Bronchial epithelial cell (primary cell): Measurements from ENCODE around the gene DCHS1. TPM values are rescaled to one million over a fixed set of nuclear protein-coding genes. Genes with fewer than 3 reads are reported as not detected.
A peak's percentile ranks its signal among the peaks of the same experiment; 100 is the strongest.

Experiments used
- DNase-seq: peaks from one replicate; pipeline ENCODE4 v3.0.0-alpha.2; 2010; ENCODE audit warnings: low read depth
- FAIRE-seq: peaks from 2 replicates; lab custom pipeline; 2011; peaks lifted over from hg19 to GRCh38; lab: Jason Lieb, UNC
- H3K27me3 ChIP-seq: 2 replicates; pipeline ENCODE4 v1.5.1; 2011; ENCODE audit warnings: low read length; ENCODE audit not compliant: control insufficient read depth, insufficient read depth
- H3K36me3 ChIP-seq: 2 replicates; pipeline ENCODE4 v1.5.1; 2011; ENCODE audit warnings: low read length; ENCODE audit not compliant: control insufficient read depth, insufficient read depth
- H3K4me3 ChIP-seq: 2 replicates; pipeline ENCODE4 v1.5.1; 2011; ENCODE audit warnings: mild to moderate bottlenecking, low read depth, low read length, control low read depth
- total RNA-seq: library from RNA; depleted of rRNA; stranded (reverse); fragments of >200 nt; gene quantifications from 2 replicates; pipeline ENCODE4 v1.2.1, GENCODE V29; 2014
- TF ChIP-seq, protein P1 (sequence below): IDR thresholded peaks from 2 replicates; pipeline ENCODE4 v1.5.1; 2011; ENCODE audit warnings: mild to moderate bottlenecking, moderate library complexity, low read length, control low read depth, inconsistent platforms; ENCODE audit not compliant: insufficient read depth, severe bottlenecking

DCHS1 gene
- total RNA-seq, 1 donor from 2014 or later: 0.26 TPM

DNA sequence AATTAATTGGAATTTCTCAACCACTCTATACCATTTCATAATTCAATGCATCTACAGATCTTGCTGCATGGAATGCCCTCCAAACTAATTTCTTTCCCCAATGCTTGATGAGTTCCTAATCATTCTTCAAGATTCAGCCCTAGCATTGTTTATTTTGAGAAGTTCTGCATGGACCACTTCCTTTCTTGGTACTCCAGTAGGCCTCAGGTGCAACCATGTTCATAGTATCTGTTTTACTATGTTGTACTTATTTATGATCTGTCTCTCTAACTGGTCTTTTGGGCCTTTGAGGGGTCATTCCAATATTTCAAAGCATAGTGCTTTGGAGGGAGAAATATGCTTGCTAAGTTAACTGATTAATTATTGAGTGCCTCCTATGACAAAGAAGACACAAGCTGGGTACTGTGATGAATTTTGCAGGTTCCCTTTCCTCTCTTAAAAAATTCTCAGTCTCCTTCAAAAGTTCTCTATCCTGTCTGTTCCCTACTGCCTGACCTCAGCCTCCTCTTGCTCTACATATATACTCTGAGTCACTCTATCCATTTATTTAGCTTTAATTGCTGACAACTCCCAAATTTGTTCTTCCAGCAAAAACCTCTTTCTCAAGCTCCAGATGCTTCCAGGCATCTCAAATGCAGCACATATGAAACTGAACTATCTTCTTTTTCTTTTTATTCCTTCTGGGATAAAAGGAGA is 18.1 kb upstream of the DCHS1 start:
- DNase-seq (no peak), FAIRE-seq (no peak)
- TF ChIP-seq, protein P1, sequence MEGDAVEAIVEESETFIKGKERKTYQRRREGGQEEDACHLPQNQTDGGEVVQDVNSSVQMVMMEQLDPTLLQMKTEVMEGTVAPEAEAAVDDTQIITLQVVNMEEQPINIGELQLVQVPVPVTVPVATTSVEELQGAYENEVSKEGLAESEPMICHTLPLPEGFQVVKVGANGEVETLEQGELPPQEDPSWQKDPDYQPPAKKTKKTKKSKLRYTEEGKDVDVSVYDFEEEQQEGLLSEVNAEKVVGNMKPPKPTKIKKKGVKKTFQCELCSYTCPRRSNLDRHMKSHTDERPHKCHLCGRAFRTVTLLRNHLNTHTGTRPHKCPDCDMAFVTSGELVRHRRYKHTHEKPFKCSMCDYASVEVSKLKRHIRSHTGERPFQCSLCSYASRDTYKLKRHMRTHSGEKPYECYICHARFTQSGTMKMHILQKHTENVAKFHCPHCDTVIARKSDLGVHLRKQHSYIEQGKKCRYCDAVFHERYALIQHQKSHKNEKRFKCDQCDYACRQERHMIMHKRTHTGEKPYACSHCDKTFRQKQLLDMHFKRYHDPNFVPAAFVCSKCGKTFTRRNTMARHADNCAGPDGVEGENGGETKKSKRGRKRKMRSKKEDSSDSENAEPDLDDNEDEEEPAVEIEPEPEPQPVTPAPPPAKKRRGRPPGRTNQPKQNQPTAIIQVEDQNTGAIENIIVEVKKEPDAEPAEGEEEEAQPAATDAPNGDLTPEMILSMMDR: no peak
- no peaks in the 10 kb centered on the region for H3K36me3 ChIP-seq
- H3K4me3 ChIP-seq: no peak overlapping the region
- no peaks in the 10 kb centered on the region for H3K27me3 ChIP-seq

DNA sequence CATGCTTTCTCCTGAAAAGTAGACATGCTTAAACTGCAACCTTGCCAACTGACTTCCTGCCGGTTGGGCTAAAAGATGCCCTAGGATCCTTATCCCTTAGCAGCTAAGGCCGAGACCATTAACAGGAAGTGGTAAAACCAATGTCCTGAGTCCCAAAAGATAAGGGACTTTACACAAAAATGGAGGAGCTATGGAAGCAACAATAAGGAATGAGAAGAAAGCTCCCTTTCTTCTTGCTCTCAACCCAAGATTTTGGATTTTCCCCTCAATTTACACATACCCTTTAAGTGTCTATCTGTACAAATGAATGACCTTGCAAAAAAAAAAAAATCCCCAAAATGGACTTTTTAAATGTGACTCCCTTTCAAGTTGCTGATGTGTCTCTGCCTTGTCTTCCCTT is 16.4 kb upstream of the DCHS1 start:
- no peaks in the 10 kb centered on the region for H3K36me3 ChIP-seq
- no peak overlapping the region for H3K4me3 ChIP-seq
- no peaks in the 10 kb centered on the region for H3K27me3 ChIP-seq
- FAIRE-seq (no peak), DNase-seq (no peak)
- TF ChIP-seq, protein P1: no peak

DNA sequence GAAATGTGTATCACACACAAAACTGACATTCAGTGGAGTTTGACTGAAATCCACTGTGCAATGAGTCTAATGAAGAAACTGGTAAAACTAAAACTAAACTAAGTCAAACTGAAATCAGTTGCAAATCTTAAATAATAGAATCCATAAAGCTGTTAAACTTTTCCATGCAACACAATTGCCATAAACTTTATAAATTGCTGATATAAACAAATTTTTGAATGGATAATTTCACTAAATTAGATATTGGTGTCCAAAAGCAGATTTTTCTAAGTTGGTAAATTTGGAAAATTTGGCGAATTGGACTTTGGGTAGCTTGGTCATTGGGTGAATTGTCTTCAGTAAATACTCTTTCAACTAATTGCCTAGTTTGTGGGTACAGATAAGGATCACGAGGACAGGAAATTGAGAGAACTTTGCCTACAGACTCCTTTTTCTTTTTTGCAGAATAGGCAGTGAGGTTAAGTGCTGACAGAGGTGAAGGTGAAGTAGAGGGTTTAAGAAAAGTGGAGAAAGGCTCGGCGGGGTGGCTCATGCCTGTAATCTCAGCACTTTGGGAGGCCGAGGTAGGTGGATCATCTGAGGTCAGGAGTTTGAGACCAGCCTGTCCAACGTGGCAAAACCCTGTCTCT is 14.7 kb upstream of the DCHS1 start:
- no peak for DNase-seq
- no peaks in the 10 kb centered on the region for H3K27me3 ChIP-seq
- TF ChIP-seq, protein P1: no peak

DNA sequence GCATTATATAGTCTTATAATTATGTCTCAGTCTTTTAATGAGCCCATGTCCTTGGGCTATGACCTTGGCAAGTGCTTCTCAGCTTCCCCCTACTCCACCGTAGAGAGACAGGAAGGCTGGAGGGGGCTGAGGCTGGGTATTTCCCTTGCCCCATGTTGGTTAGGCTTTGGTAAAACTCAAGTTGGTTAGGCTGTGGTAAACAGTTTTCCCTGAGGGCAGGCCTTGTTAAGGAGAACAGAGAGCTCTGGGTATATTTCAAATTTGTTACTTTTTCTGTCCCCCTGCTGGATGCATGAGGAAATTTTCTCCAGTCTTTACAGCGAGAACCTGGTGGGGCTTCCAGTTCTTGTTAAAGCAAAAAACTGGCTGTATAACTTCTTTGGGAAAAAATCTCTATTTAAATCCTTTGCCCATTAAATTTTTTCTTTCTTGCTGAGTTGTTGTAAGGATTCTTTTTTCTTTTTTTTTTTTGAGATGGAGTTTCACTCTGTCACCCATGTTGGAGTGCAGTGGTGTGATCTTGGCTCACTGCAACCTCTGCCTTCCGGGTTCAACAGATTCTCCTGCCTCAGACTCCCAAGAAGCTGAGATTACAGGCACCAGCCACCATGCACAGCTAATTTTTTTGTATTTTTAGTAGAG is 12.2 kb upstream of the DCHS1 start:
- Histone ChIP-seq H3K4me3 (no peak overlapping the region), H3K36me3 (no peaks in the 10 kb centered on the region), H3K27me3 (no peaks in the 10 kb centered on the region)
- FAIRE-seq: no peak
- DNase-seq: peak; percentile 27
- TF ChIP-seq, protein P1: peak; percentile 37

More for the DNA sequence above, 14.7 kb upstream of the DCHS1 start:
- no peaks in the 10 kb centered on the region for H3K36me3 ChIP-seq
- H3K4me3 ChIP-seq: no peak overlapping the region
- no peak for FAIRE-seq

DNA sequence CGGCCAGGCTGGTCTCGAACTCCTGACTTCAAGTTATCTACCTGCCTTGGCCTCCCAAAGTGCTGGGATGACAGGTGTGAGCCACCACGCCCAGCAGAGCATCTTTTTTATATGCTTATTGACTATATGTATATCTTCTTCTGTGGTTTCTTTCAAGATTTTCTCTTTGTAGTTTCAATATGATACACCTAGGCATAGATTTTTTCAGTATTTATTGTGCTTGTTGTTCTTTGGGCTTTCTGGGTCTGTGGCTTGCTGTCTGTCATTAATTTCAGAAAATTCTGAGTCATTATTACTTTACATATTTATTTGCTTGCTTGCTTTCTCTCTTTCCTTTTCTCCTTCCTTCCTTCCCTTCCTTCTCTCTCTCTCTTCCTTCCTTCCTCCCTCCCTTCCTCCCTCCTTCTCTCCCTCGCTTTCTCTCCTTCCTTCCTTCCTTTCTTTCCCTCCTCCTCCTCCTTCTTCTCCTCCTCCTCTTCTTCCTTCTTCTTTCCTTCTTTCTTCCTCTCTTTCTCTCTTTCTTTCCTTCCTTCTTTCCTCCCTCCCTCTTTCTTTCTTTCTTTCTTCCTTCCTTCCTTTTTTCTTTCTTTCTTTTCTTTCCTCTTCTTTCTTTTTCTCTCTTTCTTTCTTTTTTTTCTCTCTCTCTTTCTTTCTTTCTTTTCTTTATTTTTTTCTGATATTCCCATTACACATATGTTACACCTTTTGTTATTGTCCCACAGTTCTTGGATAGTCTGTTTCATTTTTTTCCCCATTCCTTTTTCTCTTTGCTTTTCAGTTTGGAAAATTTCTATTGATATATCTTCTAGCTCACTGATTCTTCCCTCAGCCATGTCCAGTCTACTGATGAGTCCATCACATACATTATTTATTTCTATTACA is 10.9 kb upstream of the DCHS1 start:
- TF ChIP-seq, protein P1: no peak
- Histone ChIP-seq H3K27me3 (no peaks in the 10 kb centered on the region), H3K4me3 (no peak overlapping the region), H3K36me3 (no peaks in the 10 kb centered on the region)
- no peak for FAIRE-seq
- DNase-seq: no peak
